ENCODE data around the gene SCUBE1. TPM values are rescaled to one million over a fixed set of nuclear protein-coding genes. Genes with fewer than 3 reads are reported as not detected.

SCUBE1 gene
- total and polyA plus RNA-seq, 10 of the 15 experiments (the other 5 are each of a cell fraction or from before 2014, with no cell fraction given), result not detected

DNA sequence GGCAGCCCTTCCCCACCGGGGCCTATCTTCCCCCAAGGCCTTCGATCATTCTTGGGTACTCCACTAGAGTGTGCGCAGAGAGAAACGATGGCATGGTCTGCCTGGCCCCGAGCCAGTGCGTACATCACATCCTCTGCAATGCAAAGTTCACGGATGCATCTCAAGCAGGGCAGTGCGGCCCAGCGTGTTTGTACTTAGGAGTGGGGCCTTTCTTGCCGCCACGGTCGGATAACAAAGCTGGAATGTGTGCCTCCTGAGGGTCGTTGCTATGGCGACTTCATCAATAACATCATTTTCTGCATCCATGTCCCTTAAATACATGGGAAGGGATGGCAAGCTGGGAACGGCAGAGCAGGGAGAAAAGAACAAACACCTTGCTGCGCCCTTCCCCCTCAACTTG, 73.9 kb downstream of the SCUBE1 start:
- Histone ChIP-seq H3K4me3 (no peak overlapping the region), H2AFZ (ENCODE audit: control insufficient read depth, low read depth, low read length) (no peak overlapping the region), H3K27ac (ENCODE audit: control insufficient read depth, insufficient read depth) (no peak overlapping the region), H3K4me2 (ENCODE audit: control insufficient read depth, insufficient read depth) (no peak overlapping the region), H3K79me2 (ENCODE audit: control insufficient read depth, insufficient read depth, low read length) (no peaks in the 10 kb centered on the region), H3K9me3 (replicated peaks; ENCODE audit: control insufficient read depth, insufficient read depth, low read length) (no peaks in the 10 kb centered on the region), H3K27me3 (replicated peaks in 1 of 2; ENCODE audit: control insufficient read depth in 2 of 2, insufficient read depth in 2 of 2, low read length in 1 of 2) (peaks cover 2 to 4% of the 10 kb centered on the region in 2 experiments; a peak in 3 of 4 replicates), H4K20me1 (ENCODE audit: control insufficient read depth, insufficient read depth) (no peaks in the 10 kb centered on the region), H3K4me1 (ENCODE audit: control insufficient read depth, insufficient read depth, low read length) (peaks cover 18% of the 10 kb centered on the region), H3K36me3 (ENCODE audit: control insufficient read depth in 2 of 2, insufficient read depth in 2 of 2, low read length in 1 of 2) (no peaks in the 10 kb centered on the region), H3K9ac (ENCODE audit: control insufficient read depth, insufficient read depth, low read length) (no peak overlapping the region)
- in situ Hi-C loops (cut with MboI) (no loop called here), intact Hi-C loops (cut with micrococcal nuclease; ENCODE audit: unreplicated experiment) (no loop called here)
- 65% methylated on average over 16 of the region's 16 CpGs for WGBS (ENCODE audit: insufficient coverage, insufficient replicate concordance, low lambda C conversion rate, missing lambda C conversion rate)
- no peak for FAIRE-seq
- BruUV-seq (replicated peaks), result no TSS peak
- DNase-seq (ENCODE audit: low read depth, low spot score), result no peak
- CTCF ChIA-PET, result interaction anchor here (0.5 to 2.3 kb wide), 3 partner anchors 78 to 647 kb away, joined by 3 to 17 read pairs (median 3); no protein-coding TSS in a partner anchor
- POLR2A ChIA-PET, result no interaction called here
- no peak for TF ChIP-seq FOS (IDR thresholded peaks at IDR 0.05; ENCODE audit: borderline replicate concordance, extremely low read depth, insufficient read length)
- no peak for TF ChIP-seq EP300 (IDR thresholded peaks at IDR 0.05; ENCODE audit: borderline replicate concordance in 1 of 2, control insufficient read depth in 1 of 2, low read depth in 2 of 2, low read length in 2 of 2)
- TF ChIP-seq ATF7 (IDR thresholded peaks at IDR 0.05; ENCODE audit: low read depth), result no peak
- no peak for TF ChIP-seq CEBPB (IDR thresholded peaks at IDR 0.05; ENCODE audit: borderline replicate concordance in 1 of 2, low read depth in 2 of 2, low read length in 2 of 2)
- no peak for TF ChIP-seq SUPT20H (IDR thresholded peaks at IDR 0.05; ENCODE audit: borderline replicate concordance, control insufficient read depth, low read depth, low read length)
- no peak for TF ChIP-seq MEF2A (IDR thresholded peaks at IDR 0.05; ENCODE audit: insufficient read depth, low read depth, low read length)
- TF ChIP-seq, protein P1, sequence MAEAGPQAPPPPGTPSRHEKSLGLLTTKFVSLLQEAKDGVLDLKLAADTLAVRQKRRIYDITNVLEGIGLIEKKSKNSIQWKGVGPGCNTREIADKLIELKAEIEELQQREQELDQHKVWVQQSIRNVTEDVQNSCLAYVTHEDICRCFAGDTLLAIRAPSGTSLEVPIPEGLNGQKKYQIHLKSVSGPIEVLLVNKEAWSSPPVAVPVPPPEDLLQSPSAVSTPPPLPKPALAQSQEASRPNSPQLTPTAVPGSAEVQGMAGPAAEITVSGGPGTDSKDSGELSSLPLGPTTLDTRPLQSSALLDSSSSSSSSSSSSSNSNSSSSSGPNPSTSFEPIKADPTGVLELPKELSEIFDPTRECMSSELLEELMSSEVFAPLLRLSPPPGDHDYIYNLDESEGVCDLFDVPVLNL (IDR thresholded peaks at IDR 0.05; ENCODE audit: low read depth, low read length), result no peak
- TF ChIP-seq SPI1 (IDR thresholded peaks at IDR 0.05; ENCODE audit: borderline replicate concordance, insufficient read depth, low read depth, low read length), result no peak
- no peak for TF ChIP-seq SRF (IDR thresholded peaks at IDR 0.05; ENCODE audit: low read depth in 2 of 2, low read length in 2 of 2)
- TF ChIP-seq IRF4 (IDR thresholded peaks at IDR 0.05; ENCODE audit: low read depth, low read length), result no peak
- TF ChIP-seq PAX8 (IDR thresholded peaks at IDR 0.05), result no peak
- TF ChIP-seq NFYA (IDR thresholded peaks at IDR 0.05; ENCODE audit: borderline replicate concordance, low read depth, low read length), result no peak
- TF ChIP-seq JUND (IDR thresholded peaks at IDR 0.05; ENCODE audit: low read depth, low read length), result no peak
- TF ChIP-seq IKZF2 (IDR thresholded peaks at IDR 0.05), result no peak
- TF ChIP-seq, protein P2, sequence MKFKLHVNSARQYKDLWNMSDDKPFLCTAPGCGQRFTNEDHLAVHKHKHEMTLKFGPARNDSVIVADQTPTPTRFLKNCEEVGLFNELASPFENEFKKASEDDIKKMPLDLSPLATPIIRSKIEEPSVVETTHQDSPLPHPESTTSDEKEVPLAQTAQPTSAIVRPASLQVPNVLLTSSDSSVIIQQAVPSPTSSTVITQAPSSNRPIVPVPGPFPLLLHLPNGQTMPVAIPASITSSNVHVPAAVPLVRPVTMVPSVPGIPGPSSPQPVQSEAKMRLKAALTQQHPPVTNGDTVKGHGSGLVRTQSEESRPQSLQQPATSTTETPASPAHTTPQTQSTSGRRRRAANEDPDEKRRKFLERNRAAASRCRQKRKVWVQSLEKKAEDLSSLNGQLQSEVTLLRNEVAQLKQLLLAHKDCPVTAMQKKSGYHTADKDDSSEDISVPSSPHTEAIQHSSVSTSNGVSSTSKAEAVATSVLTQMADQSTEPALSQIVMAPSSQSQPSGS (IDR thresholded peaks at IDR 0.05; ENCODE audit: low read length), result no peak
- TF ChIP-seq MEF2B (IDR thresholded peaks at IDR 0.05; ENCODE audit: partially characterized antibody, poor library complexity, severe bottlenecking), result no peak
- RAD21 ChIA-PET (ENCODE audit: unreplicated experiment), result interaction anchor here (2.0 kb wide), 1 partner anchor 37 kb away, joined by 5 read pairs; no protein-coding TSS in a partner anchor
- no peak for ATAC-seq
- SMC1A ChIA-PET (ENCODE audit: uncharacterized antibody, unreplicated experiment), result interaction anchor here (0.8 kb wide), 1 partner anchor 9 kb away, joined by 4 read pairs; no protein-coding TSS in a partner anchor

Measured in GM12878 (cell line).